ENCODE results near the gene CBS. TPM values are rescaled to one million over a fixed set of nuclear protein-coding genes. Genes with fewer than 3 reads are reported as not detected.

The CBS gene
- total and polyA plus RNA-seq, 8 donors, result 2.0 to 25.1 (median 17.4) TPM

- no peak overlapping the region for H3K27ac ChIP-seq
- 83 to 91% (median 91%) methylated on average over 12 to 13 of the region's 13 CpGs for WGBS, 5 donors
- no peaks in the 10 kb centered on the region for H3K4me1 ChIP-seq
- TF ChIP-seq EP300 (IDR thresholded peaks at IDR 0.05) (no peak), POLR2AphosphoS5 (IDR thresholded peaks at IDR 0.05) (no peak), CTCF (IDR thresholded peaks at IDR 0.05) (no peak), POLR2A (IDR thresholded peaks at IDR 0.05) (no peak)
- H3K9me3 ChIP-seq, result no peaks in the 10 kb centered on the region
- no peak for DNase-seq
- intact Hi-C loops (cut with DNase I; ENCODE audit: low total_unique reads), result no loop called here
- no peaks in the 10 kb centered on the region for H3K27me3 ChIP-seq
- no peak overlapping the region for H3K4me3 ChIP-seq
- H3K36me3 ChIP-seq, result peaks cover 34 to 90% (median 87%) of the 10 kb centered on the region in 4 donors
Observed at GRCh38 chr21:43029785-43030184, 45.9 kb downstream of the CBS start.

GRCh38 chr21:43027846-43028731 is 47.5 kb downstream of the CBS start:
- DNase-seq, result no peak
- TF ChIP-seq POLR2A (IDR thresholded peaks at IDR 0.05) (no peak), EP300 (IDR thresholded peaks at IDR 0.05) (no peak), CTCF (IDR thresholded peaks at IDR 0.05) (no peak), POLR2AphosphoS5 (IDR thresholded peaks at IDR 0.05) (no peak)
- peaks cover 38 to 99% (median 98%) of the 10 kb centered on the region in 4 donors for H3K36me3 ChIP-seq
- H3K27me3 ChIP-seq, result no peaks in the 10 kb centered on the region
- WGBS, 5 donors, result 88 to 92% (median 90%) methylated on average over 27 of the region's 27 CpGs
- intact Hi-C loops (cut with DNase I; ENCODE audit: low total_unique reads), result no loop called here
- H3K27ac ChIP-seq, result no peak overlapping the region
- H3K4me1 ChIP-seq, result no peaks in the 10 kb centered on the region
- no peaks in the 10 kb centered on the region for H3K9me3 ChIP-seq
- H3K4me3 ChIP-seq, result no peak overlapping the region

GRCh38 chr21:43025636-43026180 is 49.9 kb downstream of the CBS start:
- intact Hi-C loops (cut with DNase I; ENCODE audit: low total_unique reads), result no loop called here
- H3K4me1 ChIP-seq, result no peaks in the 10 kb centered on the region
- DNase-seq, result no peak
- H3K27me3 ChIP-seq, result no peaks in the 10 kb centered on the region
- H3K4me3 ChIP-seq, result no peak overlapping the region
- no peak overlapping the region for H3K27ac ChIP-seq
- no peak for TF ChIP-seq EP300 (IDR thresholded peaks at IDR 0.05)
- TF ChIP-seq POLR2A (IDR thresholded peaks at IDR 0.05), result no peak
- no peak for TF ChIP-seq POLR2AphosphoS5 (IDR thresholded peaks at IDR 0.05)
- no peak for TF ChIP-seq CTCF (IDR thresholded peaks at IDR 0.05)
- H3K36me3 ChIP-seq, result peaks cover 47 to 99% (median 98%) of the 10 kb centered on the region in 4 donors
- H3K9me3 ChIP-seq, result no peaks in the 10 kb centered on the region
- WGBS, 5 donors, result 85 to 91% (median 88%) methylated on average over 6 of the region's 6 CpGs

GRCh38 chr21:43024439-43025136 is 51.0 kb downstream of the CBS start:
- Histone ChIP-seq H3K9me3 (no peaks in the 10 kb centered on the region), H3K27me3 (no peaks in the 10 kb centered on the region), H3K4me1 (no peaks in the 10 kb centered on the region), H3K4me3 (no peak overlapping the region), H3K27ac (no peak overlapping the region), H3K36me3 (peaks cover 37 to 99% (median 97%) of the 10 kb centered on the region in 4 donors)
- intact Hi-C loops (cut with DNase I; ENCODE audit: low total_unique reads), result no loop called here
- no peak for TF ChIP-seq EP300 (IDR thresholded peaks at IDR 0.05)
- TF ChIP-seq CTCF (IDR thresholded peaks at IDR 0.05), result no peak
- no peak for TF ChIP-seq POLR2A (IDR thresholded peaks at IDR 0.05)
- TF ChIP-seq POLR2AphosphoS5 (IDR thresholded peaks at IDR 0.05), result no peak
- WGBS, 5 donors, result 85 to 94% (median 92%) methylated on average over 17 of the region's 17 CpGs
- DNase-seq, result no peak

All from stomach (tissue), 9 donors.